ENCODE measurements around the gene TSPAN9.

DNA sequence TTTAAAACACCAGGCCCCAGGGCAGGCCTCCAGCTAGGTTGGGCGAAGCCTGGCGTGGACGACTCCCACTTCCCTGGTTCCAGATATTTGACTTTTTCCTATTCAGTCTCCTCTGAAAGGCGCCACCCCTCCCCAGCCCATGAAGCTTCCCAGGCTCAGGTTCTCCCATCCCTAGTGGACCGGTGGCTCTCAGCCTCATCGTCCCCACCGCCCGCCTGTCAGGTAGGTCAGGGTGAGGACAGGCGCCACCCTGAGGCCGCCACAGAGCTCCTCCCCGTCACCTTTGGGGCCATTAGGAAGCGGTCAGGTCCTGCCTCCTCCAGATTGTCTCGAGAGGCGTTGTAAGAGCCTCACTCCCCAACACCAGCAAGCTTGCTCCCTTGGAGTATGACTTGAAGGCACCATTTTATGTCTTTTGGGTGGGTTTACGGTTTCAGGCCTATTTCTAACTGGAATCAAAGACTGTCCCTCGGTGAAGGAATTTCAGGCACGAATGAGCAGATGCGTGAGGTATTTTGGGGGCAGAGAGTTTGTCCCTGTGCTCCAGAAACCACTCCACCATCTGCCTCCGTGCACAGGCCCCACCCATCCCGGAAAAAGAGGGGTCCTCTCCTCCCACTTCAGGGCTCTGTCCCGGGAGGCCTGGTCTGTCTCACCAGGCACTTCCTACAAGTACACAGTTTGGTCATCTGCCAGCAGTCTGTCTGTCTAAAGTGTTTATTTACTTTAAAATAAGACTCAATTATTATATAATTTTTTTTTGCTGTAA is 55.6 kb downstream of the TSPAN9 start:
- TF ChIP-seq, protein P1, sequence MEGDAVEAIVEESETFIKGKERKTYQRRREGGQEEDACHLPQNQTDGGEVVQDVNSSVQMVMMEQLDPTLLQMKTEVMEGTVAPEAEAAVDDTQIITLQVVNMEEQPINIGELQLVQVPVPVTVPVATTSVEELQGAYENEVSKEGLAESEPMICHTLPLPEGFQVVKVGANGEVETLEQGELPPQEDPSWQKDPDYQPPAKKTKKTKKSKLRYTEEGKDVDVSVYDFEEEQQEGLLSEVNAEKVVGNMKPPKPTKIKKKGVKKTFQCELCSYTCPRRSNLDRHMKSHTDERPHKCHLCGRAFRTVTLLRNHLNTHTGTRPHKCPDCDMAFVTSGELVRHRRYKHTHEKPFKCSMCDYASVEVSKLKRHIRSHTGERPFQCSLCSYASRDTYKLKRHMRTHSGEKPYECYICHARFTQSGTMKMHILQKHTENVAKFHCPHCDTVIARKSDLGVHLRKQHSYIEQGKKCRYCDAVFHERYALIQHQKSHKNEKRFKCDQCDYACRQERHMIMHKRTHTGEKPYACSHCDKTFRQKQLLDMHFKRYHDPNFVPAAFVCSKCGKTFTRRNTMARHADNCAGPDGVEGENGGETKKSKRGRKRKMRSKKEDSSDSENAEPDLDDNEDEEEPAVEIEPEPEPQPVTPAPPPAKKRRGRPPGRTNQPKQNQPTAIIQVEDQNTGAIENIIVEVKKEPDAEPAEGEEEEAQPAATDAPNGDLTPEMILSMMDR (IDR thresholded peaks at IDR 0.05): no peak
- no peak for TF ChIP-seq POLR2A (IDR thresholded peaks at IDR 0.05)

All from tibial nerve (tissue), 3 donors.